Inferior parietal cortex (tissue), 1 donor: ENCODE data around the gene IGF1R.

Experiments used
- DNase-seq: peaks from one replicate; pipeline ENCODE4 v3.0.0-alpha.2; 2016; ENCODE audit errors: extremely low spot score

Gene IGF1R

GRCh38 chr15:98909968-98910885 lies 261.9 kb downstream of the IGF1R start:
- no peak for DNase-seq

GRCh38 chr15:98914626-98915025 lies 266.3 kb downstream of the IGF1R start:
- DNase-seq: no peak

GRCh38 chr15:98916826-98917225 lies 268.5 kb downstream of the IGF1R start:
- no peak for DNase-seq

- no peak for DNase-seq
Measured at GRCh38 chr15:98917417-98917816, 269.1 kb downstream of the IGF1R start.

GRCh38 chr15:98920091-98920880 lies 271.9 kb downstream of the IGF1R start:
- DNase-seq: no peak

GRCh38 chr15:98923171-98923570 lies 274.8 kb downstream of the IGF1R start:
- no peak for DNase-seq

GRCh38 chr15:98923579-98923978 lies 275.2 kb downstream of the IGF1R start:
- DNase-seq: no peak

- no peak for DNase-seq
Measured at GRCh38 chr15:98924401-98925049, 276.2 kb downstream of the IGF1R start.

- no peak for DNase-seq
Measured at GRCh38 chr15:98926236-98926635, 277.9 kb downstream of the IGF1R start.

GRCh38 chr15:98927022-98927421 lies 278.7 kb downstream of the IGF1R start:
- DNase-seq: no peak

- no peak for DNase-seq
Measured at GRCh38 chr15:98927996-98928395, 279.7 kb downstream of the IGF1R start.

GRCh38 chr15:98930576-98930975 lies 282.2 kb downstream of the IGF1R start:
- DNase-seq: no peak

- DNase-seq: no peak
Measured at GRCh38 chr15:98931004-98931403, 282.7 kb downstream of the IGF1R start.

- DNase-seq: no peak
Measured at GRCh38 chr15:98933406-98933805, 285.1 kb downstream of the IGF1R start.

- DNase-seq: no peak
Measured at GRCh38 chr15:98935736-98936135, 287.4 kb downstream of the IGF1R start.

- no peak for DNase-seq
Measured at GRCh38 chr15:98937413-98938104, 289.2 kb downstream of the IGF1R start.

GRCh38 chr15:98938105-98938417 lies 289.7 kb downstream of the IGF1R start:
- DNase-seq: no peak

GRCh38 chr15:98938799-98939198 lies 290.5 kb downstream of the IGF1R start:
- DNase-seq: no peak

GRCh38 chr15:98939311-98940080 lies 291.2 kb downstream of the IGF1R start:
- no peak for DNase-seq

- no peak for DNase-seq
Measured at GRCh38 chr15:98941595-98942255, 293.4 kb downstream of the IGF1R start.

GRCh38 chr15:98942431-98942830 lies 294.1 kb downstream of the IGF1R start:
- DNase-seq: no peak
